NCI-H146 (cell line): ENCODE results near the gene KCTD8.

Experiments
- DNase-seq: peaks from one replicate; lab custom pipeline; 2025; lab: John Stamatoyannopoulos, UW

The KCTD8 gene

GRCh38 chr4:44448521-44449461 lies at the start of gene KCTD8:
TSS of gene KCTD8 (minus strand) at chr4:44448809.
- DNase-seq: peak; percentile 85

DNA sequence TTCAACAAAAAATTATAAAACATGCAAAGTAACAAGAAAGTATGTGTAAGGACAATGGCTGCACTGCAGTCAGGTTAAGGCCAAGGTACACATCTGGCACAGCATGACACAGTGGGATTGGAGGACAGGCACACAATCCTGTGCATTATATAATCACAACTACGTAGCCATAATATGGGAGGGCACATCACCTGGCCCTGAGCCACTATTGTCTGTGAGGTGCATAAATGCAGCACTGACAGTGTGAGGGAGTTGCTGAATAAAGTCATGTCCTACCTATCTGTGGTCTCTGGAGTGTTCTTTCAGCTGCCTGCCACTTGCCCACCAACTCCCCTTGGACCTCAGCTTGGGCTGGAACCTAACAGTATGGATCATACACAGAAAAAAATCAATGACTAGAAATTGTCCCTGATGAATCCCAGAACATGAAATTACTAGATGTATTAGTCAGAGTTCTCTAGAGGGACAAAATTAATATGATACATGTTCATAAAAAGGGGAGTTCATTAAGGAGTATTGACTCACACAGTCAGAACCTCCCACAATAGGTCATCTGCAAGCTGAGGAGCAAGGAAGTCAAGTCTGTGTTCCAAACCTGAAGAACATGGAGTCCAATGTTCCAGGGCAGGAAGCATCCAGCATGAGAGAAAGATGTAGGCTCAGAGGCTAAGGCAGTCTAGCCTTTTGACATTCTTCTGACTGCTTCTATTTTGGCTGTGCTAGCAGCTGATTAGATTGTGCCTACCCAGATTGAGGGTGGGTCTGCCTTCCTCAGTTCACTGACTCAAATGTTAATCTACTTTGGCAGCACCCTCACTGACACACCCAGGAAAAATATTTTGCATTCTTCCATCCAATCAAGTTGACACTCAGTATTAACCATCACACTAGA lies 46.4 kb upstream of the KCTD8 start:
- no peak for DNase-seq

GRCh38 chr4:44493924-44494323 lies 45.3 kb upstream of the KCTD8 start:
- DNase-seq: peak; percentile 20

DNA sequence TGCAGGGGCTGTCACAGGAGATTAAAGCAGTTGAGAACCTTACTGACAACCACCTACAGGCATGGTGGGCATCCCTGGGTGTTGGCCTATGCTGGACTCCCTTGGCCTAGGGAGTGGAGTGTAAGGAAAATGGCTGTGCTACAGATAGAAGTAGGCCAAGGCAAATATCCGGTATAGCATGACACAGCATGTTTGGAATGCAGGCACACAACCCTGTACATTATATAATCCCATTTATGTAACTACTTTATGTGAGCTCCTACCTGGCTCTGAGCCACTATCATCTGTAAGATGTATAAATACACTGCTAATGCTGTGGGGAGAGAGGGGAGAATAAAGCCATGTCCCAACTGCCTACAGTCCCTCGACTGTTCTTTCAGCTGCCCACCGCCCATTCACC lies 38.7 kb upstream of the KCTD8 start:
- no peak for DNase-seq

- DNase-seq: no peak
These were observed 31.1 kb upstream of the KCTD8 start for GRCh38 chr4:44479731-44480130.

DNA sequence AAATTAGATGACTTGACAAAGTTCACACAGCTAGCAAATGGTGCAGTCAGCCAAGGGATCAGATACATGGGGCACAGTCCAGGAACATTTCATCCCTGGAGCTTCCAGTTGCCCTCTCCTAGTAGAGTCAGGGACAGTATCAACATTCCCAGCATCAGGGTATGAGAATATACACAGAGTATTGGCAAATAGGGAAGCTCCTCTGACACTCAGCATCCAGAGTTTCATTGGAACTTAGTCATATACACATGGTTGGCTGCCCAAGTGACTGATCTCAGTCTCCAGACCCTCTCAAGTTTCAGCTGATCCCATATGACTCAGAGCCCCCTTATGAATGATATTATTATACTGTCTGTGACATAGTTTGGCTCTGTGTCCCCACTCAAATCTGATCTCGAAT lies 13.7 kb upstream of the KCTD8 start:
- DNase-seq: no peak

DNA sequence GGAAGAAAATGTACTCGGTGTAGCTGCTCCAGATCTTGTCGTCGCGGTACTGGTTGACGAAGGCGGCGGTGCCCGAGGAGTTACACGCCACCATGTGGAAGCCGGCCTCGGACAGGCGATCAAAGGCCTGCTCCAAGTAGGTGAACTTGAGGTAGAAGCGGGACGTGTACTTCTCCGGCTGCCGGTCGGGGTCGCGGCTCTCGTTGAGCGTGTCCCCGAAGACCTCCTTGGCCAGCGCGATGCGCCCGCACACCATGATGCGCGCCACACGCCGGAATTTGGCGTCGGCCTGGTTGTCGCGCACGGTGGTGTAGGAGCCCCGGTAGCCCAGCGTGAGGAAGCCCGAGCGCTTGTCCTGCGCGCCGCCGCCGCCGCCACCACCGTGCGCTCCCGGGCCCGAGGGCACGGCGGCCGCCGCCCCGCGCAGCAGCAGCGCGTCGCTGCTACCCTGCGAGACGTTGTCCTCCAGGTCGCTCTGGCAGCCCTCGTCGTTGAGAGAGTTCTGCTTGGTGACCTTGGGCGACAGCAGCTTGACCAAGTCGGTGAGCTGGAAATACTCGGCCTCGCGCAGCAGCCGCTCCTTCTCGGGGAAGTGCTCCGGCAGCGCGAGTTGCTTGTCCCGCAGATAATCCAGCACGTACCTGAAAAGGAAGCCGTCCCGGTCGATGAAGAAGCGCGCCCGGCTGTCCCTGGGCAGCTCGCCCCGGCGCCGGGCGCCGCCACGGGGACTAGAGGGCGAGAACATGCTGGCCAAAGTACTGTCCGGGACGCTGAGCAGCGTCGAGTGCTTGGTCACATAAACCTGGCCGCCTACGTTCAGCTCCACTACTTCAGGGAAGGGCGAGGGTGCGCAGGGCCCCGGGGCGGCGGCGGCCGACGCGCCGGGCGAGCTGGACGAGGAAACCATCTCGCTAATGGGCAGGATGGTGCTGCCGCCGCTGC lies 775 bp downstream of the KCTD8 start:
- DNase-seq: peak; percentile 36

- peak; percentile 37 for DNase-seq
These were observed 1.6 kb downstream of the KCTD8 start for GRCh38 chr4:44446801-44447562.

DNA sequence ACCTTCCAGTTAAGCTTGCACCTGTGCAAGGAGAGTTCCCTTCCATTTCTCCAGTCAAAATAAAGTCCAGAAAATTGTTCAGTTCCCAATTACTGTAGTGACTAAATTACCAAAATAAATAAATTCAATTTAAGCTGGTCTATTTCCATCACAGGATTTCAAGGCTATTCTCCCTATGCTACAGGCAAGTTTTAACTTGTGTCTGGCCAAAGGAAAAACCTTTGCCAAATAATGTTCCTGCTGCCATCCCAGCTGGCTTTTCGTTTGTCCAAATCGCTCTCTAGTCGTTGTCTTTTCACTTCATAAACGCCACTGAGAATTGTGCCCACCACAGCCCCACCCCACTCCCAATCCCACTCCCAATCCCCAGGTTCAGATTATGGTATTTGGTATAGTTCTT lies 2.4 kb downstream of the KCTD8 start:
- DNase-seq: no peak

GRCh38 chr4:44438687-44439086 lies 9.9 kb downstream of the KCTD8 start:
- no peak for DNase-seq

DNA sequence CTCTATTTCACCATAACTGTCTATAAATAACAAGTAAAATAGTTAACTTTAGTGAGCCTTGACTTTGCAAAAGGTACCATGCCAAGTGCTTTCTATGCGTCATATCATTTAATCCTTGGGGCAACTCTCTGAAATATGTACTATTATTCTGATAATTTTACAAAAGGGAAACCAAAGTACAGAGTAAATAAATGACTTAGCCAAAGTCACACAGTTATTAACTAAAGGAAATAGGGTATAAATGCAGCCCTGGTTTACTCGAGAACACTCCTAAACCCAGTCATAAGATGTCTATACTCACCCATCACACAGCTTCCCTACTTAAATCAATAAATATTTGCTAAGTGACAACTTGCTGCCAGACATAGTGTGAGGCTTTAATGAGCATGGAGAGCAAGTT lies 14.4 kb downstream of the KCTD8 start:
- DNase-seq: no peak

DNA sequence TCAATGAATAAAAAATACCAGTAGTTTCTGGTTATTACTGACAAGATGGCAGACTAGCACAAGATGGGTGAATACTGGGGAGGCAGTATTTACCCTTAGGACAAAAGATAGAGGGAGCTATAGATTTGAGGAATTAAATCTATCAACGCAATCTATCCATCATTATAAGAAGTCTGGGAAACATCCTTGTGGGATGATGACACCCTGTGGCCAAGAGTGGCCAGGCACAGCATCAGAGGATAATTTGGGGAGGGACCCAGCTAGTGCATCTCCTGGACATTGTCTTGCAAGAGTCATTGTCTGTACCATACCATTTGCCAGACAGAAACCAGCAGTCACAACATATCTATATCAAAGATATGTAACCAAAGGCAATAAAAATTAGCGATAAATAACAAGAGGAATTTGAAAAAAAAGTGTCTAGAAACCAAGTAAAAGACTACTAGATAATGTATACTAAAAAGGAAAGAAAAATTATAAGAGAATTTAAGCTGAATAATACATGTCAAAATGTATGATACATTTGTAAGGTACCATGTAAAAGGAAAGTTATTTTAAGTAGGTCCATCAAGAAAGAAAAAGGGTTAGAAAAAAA lies 22.9 kb downstream of the KCTD8 start:
- DNase-seq: peak; percentile 37

- DNase-seq: no peak
These were observed 25.7 kb downstream of the KCTD8 start for GRCh38 chr4:44422912-44423311.

GRCh38 chr4:44421330-44422065 lies 27.1 kb downstream of the KCTD8 start:
- DNase-seq: no peak

GRCh38 chr4:44415251-44415650 lies 33.4 kb downstream of the KCTD8 start:
- no peak for DNase-seq

DNA sequence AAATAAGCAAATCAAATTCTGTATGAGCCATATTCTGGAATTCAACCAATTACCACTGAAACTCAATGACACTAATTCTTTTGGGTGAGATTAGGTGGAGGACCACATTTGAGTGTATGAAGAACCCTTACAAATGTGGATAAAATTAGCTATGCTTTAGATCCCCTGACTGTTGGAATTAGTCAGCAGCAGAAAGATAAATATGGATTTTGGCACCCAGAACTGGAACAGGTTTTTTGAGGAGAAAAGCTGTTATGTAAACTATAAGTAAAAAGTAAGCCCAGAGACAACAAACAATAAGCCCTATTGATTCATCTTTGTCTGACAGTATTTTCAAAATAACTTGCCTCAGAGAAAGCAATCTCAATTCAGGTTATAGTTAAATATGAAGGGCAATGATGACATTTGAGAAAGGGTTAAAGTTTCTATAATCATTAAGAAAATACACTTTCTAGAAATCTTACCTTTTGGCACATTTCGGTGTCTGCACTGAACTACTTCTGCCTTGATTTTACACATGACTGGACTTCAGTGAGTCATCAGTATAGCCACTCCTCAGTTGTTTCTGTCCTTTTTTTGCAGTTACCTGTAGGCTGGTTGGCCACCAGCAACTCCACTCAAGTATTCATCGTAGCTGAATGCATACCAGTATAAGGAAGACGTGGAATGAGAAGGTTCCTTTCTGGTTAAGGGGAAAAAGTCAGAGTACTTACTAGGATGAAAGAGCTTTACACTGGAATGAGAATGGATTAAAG lies 80.0 kb downstream of the KCTD8 start:
- no peak for DNase-seq

- DNase-seq: no peak
These were observed 94.4 kb downstream of the KCTD8 start for GRCh38 chr4:44354172-44354571.

DNA sequence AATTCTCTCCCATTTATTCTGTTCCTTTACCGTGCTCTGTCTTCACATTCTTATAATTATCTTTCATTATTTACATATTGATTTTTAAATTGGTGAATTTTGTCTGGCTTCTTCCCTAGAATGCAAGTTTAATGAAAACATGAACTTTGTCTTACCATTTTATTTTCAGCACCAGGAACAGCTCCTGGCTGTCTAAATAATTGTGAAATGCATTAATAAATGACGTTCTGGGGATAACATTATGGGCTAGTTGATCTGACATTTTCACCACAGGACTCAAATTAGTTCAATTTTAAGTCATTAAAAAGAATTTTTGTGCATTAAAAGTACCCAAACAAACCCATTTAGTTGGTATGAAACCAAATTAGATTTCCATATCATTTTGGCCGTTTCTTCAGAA lies 97.5 kb downstream of the KCTD8 start:
- DNase-seq: no peak

DNA sequence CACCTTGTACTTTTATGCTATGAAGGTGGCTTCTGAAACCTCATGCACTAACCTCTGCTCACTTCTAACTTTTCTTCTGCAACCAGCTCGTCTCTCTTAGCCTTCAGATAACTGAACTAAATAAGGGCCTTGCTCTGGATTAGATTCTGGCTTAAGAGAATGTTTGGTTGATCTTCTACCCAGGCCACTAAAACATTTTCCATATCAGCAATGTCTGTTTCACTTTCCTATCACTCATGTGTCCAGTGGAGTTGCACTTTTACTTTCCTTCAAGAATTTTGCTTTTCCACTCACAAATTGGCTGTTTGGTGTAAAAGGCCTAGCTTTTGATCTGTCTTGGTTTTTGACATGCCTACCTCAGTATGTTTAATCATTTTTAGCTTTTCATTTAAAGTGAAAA lies 105.8 kb downstream of the KCTD8 start:
- DNase-seq: no peak
